Measurements from ENCODE around the gene CPED1.

DNA sequence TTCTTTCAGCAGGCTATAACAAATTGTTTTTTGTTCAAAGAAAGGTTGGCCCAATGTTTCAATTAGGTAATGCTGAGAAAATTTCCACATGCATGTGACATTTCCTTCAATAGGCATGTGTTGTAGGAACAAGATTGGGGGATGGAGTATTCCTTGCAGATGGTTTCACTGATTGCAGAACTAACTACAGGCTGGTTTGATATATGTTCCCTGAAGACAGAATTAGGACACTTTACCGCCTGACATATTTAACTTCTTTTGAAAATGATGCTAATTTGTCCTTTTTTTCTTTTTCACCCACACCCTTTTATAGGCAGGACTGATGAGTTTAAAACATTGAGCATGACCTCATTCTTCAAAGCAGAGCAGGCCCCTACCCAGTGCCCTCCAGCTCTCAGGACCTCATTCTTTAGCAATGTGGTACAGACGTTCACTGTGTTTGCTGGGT is 163.3 kb downstream of the CPED1 start:
- TF ChIP-seq, protein P1, sequence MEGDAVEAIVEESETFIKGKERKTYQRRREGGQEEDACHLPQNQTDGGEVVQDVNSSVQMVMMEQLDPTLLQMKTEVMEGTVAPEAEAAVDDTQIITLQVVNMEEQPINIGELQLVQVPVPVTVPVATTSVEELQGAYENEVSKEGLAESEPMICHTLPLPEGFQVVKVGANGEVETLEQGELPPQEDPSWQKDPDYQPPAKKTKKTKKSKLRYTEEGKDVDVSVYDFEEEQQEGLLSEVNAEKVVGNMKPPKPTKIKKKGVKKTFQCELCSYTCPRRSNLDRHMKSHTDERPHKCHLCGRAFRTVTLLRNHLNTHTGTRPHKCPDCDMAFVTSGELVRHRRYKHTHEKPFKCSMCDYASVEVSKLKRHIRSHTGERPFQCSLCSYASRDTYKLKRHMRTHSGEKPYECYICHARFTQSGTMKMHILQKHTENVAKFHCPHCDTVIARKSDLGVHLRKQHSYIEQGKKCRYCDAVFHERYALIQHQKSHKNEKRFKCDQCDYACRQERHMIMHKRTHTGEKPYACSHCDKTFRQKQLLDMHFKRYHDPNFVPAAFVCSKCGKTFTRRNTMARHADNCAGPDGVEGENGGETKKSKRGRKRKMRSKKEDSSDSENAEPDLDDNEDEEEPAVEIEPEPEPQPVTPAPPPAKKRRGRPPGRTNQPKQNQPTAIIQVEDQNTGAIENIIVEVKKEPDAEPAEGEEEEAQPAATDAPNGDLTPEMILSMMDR (IDR thresholded peaks at IDR 0.05): no peak
- TF ChIP-seq POLR2A (IDR thresholded peaks at IDR 0.05): no peak
